Right lobe of liver (tissue), 6 donors: ENCODE results near the gene DGKH. TPM values are rescaled to one million over a fixed set of nuclear protein-coding genes. Genes with fewer than 3 reads are reported as not detected.

Source experiments
- ATAC-seq, 4 donors: fragments of 200-7000 bp; cut with Tn5 transposase; one replicate each; pipeline ENCODE4 v1.9.1; 2020; ENCODE audit warnings: mild to moderate bottlenecking in 4 of 4, moderate library complexity in 4 of 4
- DNase-seq, 3 donors: peaks; one replicate each; pipeline ENCODE4 v3.0.0-alpha.2; 2020
- H3K27ac ChIP-seq, 3 donors: fragments of 200-600 bp; one replicate each; pipeline ENCODE4 v1.8.0; 2022
- H3K27me3 ChIP-seq, 2 donors: fragments of 200-600 bp; one replicate each; pipeline ENCODE4 v1.8.0; 2022
- H3K36me3 ChIP-seq, 4 donors: fragments of 200-600 bp; sonication (generic) in 1 of 4; one replicate each; pipeline versions ENCODE4 v1.5.1 to v1.8.0; 2017 to 2022; ENCODE audit warnings: control low read depth in 1 of 4
- H3K4me1 ChIP-seq, 4 donors: fragments of 200-600 bp; sonication (generic) in 1 of 4; one replicate each; pipeline versions ENCODE4 v1.5.1 to v1.8.0; 2017 to 2022; ENCODE audit warnings: control low read depth in 1 of 4
- H3K4me3 ChIP-seq, 3 donors: fragments of 200-600 bp; one replicate each; pipeline ENCODE4 v1.8.0; 2022
- H3K9me3 ChIP-seq, 4 donors: fragments of 200-600 bp; sonication (generic) in 1 of 4; one replicate each; pipeline versions ENCODE4 v1.5.1 to v1.8.0; 2017 to 2022; ENCODE audit warnings: control low read depth in 1 of 4
- POLR2A ChIP-seq: fragments of 450-650 bp; IDR thresholded peaks from one replicate; pipeline ENCODE4 v1.6.1; 2017; ENCODE audit warnings: antibody characterized with exemption, mild to moderate bottlenecking
- WGBS: methylation state at CpG from one replicate; pipeline ENCODE4 v1.1.6; 2018; ENCODE audit warnings: low coverage, low lambda C conversion rate; ENCODE audit not compliant: insufficient coverage; ENCODE audit errors: missing lambda C conversion rate; 5-methylcytosine and 5-hydroxymethylcytosine counted together
- intact Hi-C, 2 donors: fragments of 100-400 bp; cut with DNase I; formaldehyde crosslinking; loops; one replicate each; pipeline versions ENCODE4 v1.11.2 to v1.14.1; 2022
- total RNA-seq, 6 experiments: library from RNA; depleted of rRNA in 2 of 6; stranded (reverse); fragments of >200 nt in 2 of 6; fragmentation: NEBNext Ultra II Directional in 3 of 6; extraction: Animal tissue kit (Norgen Biotek cat#: 25700) in 3 of 6; gene quantifications; one replicate each; pipeline versions ENCODE4 v1.1.0 to v1.2.4, GENCODE V29; 2016 to 2023
- TF ChIP-seq, protein P1 (sequence below), 4 donors: fragments of 200-600 bp in 3 of 4; fragments of 450-650 bp in 1 of 4; IDR thresholded peaks; one replicate each; pipeline versions ENCODE4 v1.5.1 to v1.8.0; 2016 to 2022; ENCODE audit warnings: antibody characterized with exemption in 4 of 4, mild to moderate bottlenecking in 2 of 4
- donor health status: DM: no; HTN: yes; CAD: no.
- donor health status: DM: no; HTN: no; CAD: no.
- donor health status: DM: no; HTN: no; CAD: no.
- donor health status: DM: no; HTN: yes; CAD: no.
- donor health status: DM: no; HTN: yes; CAD: no.

DGKH gene
- total RNA-seq, 6 experiments from 2014 or later: 0.95 to 5.1 (median 2.2) TPM

DNA sequence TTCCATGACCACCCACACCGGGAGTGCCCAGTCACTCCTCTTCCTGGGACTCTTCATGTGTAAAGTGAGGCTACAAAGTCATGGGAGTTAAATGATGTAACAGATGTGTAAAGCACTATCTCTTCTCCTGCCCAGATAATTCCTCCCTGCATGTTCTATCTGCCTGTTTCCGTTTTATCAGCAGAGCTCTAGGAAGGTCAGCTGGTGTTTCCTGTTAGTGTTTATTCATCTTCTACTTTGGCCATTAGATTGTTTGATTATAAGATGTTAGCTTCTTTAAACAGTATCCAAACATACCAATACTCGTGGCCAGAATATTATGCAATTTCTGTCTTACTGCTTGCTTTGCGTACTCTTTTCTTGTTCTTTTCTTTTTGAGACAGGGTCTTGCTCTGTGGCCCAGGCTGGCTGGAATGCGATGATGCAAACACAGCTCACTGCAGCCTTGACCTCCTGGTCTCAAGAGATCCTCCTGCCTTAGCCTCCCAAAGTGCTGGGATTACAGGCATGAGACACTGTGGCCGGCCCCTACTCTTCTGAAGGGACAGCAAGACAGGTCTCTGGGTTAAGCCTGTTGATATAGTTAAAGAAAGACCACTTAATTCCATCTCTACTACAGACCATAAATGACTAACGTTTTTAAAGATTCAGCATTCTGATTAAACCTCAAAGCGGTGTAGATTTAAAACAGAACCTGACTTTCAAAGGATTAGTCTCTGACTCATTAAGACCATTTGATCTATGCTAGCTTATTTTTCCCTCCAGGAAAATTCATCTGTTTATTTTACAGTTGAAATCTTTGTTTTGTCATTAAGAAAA, 126.1 kb downstream of the DGKH start:
- peak in 3 of 4 donors; percentile 27 to 62 (median 30) for ATAC-seq
- no peaks in the 10 kb centered on the region for H3K9me3 ChIP-seq
- no peaks in the 10 kb centered on the region for H3K4me1 ChIP-seq
- H3K27me3 ChIP-seq: no peaks in the 10 kb centered on the region
- WGBS: 72% methylated on average over 8 of the region's 8 CpGs
- no peak for TF ChIP-seq POLR2A
- TF ChIP-seq, protein P1, sequence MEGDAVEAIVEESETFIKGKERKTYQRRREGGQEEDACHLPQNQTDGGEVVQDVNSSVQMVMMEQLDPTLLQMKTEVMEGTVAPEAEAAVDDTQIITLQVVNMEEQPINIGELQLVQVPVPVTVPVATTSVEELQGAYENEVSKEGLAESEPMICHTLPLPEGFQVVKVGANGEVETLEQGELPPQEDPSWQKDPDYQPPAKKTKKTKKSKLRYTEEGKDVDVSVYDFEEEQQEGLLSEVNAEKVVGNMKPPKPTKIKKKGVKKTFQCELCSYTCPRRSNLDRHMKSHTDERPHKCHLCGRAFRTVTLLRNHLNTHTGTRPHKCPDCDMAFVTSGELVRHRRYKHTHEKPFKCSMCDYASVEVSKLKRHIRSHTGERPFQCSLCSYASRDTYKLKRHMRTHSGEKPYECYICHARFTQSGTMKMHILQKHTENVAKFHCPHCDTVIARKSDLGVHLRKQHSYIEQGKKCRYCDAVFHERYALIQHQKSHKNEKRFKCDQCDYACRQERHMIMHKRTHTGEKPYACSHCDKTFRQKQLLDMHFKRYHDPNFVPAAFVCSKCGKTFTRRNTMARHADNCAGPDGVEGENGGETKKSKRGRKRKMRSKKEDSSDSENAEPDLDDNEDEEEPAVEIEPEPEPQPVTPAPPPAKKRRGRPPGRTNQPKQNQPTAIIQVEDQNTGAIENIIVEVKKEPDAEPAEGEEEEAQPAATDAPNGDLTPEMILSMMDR (IDR thresholded peaks at IDR 0.05): no peak
- DNase-seq: no peak
- no peaks in the 10 kb centered on the region for H3K36me3 ChIP-seq
- no peak overlapping the region for H3K27ac ChIP-seq
- no peak overlapping the region for H3K4me3 ChIP-seq
- intact Hi-C loops: no loop called here

GRCh38 chr13:42176294-42176693, 127.8 kb downstream of the DGKH start:
- Histone ChIP-seq H3K9me3 (no peaks in the 10 kb centered on the region), H3K27ac (no peak overlapping the region), H3K36me3 (no peaks in the 10 kb centered on the region), H3K4me3 (no peak overlapping the region), H3K4me1 (no peaks in the 10 kb centered on the region), H3K27me3 (no peaks in the 10 kb centered on the region)
- intact Hi-C loops: no loop called here
- ATAC-seq: no peak
- DNase-seq: no peak
- TF ChIP-seq, protein P1 (IDR thresholded peaks at IDR 0.05): no peak
- no peak for TF ChIP-seq POLR2A

- Histone ChIP-seq H3K4me1 (no peaks in the 10 kb centered on the region), H3K27me3 (no peaks in the 10 kb centered on the region), H3K36me3 (no peaks in the 10 kb centered on the region), H3K4me3 (no peak overlapping the region), H3K9me3 (no peaks in the 10 kb centered on the region), H3K27ac (no peak overlapping the region)
- no peak for DNase-seq
- ATAC-seq: no peak
- intact Hi-C loops: no loop called here
- TF ChIP-seq POLR2A: no peak
- TF ChIP-seq, protein P1 (IDR thresholded peaks at IDR 0.05): no peak
- WGBS: 79% methylated on average over 1 of the region's 1 CpG
These were observed 128.7 kb downstream of the DGKH start for GRCh38 chr13:42177189-42177588.

DNA sequence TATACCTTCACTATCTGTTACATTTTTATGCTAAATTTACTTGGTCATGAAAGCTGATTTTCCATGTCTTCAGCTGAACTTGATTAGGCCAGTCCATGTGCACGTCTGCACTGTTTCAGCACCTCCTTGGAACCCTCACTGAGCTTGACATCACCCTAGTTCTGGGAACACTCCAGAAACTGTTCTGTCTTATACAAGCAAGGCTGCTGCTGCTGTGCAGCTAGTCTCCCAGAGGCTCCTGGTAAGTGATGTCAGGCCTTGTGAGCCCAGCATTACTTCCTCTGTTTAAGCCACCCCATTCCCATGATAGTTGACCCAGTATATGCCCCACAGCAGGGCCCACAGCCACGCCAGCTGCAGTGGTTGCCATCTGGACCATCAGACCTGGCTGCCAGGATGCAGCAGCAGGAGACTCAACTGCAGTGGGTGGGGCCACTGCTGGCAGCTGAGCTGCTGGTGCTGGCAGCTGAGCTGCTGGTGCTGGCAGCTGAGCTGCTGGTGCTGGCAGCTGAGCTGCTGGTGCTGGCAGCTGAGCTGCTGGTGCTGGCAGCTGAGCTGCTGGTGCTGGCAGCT, 133.0 kb downstream of the DGKH start:
- H3K9me3 ChIP-seq: no peaks in the 10 kb centered on the region

More for the DNA sequence above, 133.0 kb downstream of the DGKH start:
- ATAC-seq (no peak), DNase-seq (no peak)
- Histone ChIP-seq H3K27ac (no peak overlapping the region), H3K36me3 (no peaks in the 10 kb centered on the region), H3K4me3 (no peak overlapping the region), H3K27me3 (no peaks in the 10 kb centered on the region), H3K4me1 (no peaks in the 10 kb centered on the region)
- WGBS: 75% methylated on average over 1 of the region's 2 CpGs
- TF ChIP-seq, protein P1 (IDR thresholded peaks at IDR 0.05): no peak
- TF ChIP-seq POLR2A: no peak
- intact Hi-C loops: no loop called here
